Right lobe of liver (tissue), 4 donors: ENCODE results near the gene RASAL1.

Experiments
- CTCF ChIP-seq, 4 donors: fragments of 200-600 bp in 3 of 4; fragments of 450-650 bp in 1 of 4; IDR thresholded peaks; one replicate each; pipeline versions ENCODE4 v1.5.1 to v1.8.0; 2016 to 2022; ENCODE audit warnings: antibody characterized with exemption in 4 of 4, mild to moderate bottlenecking in 2 of 4
- POLR2A ChIP-seq: fragments of 450-650 bp; IDR thresholded peaks from one replicate; pipeline ENCODE4 v1.6.1; 2017; ENCODE audit warnings: antibody characterized with exemption, mild to moderate bottlenecking
- donor health status: DM: no; HTN: no; CAD: no.
- donor health status: DM: no; HTN: no; CAD: no.
- donor health status: DM: no; HTN: yes; CAD: no.

- TF ChIP-seq POLR2A (no peak), CTCF (IDR thresholded peaks at IDR 0.05) (no peak)
Measured at GRCh38 chr12:113113397-113113796, 22.2 kb downstream of the RASAL1 start.
